ENCODE data around the gene THAP7.

THAP7 gene

GRCh38 chr22:20964090-20964798 lies 37.7 kb downstream of the THAP7 start:
- no peak for DNase-seq (ENCODE audit: low spot score)

DNA sequence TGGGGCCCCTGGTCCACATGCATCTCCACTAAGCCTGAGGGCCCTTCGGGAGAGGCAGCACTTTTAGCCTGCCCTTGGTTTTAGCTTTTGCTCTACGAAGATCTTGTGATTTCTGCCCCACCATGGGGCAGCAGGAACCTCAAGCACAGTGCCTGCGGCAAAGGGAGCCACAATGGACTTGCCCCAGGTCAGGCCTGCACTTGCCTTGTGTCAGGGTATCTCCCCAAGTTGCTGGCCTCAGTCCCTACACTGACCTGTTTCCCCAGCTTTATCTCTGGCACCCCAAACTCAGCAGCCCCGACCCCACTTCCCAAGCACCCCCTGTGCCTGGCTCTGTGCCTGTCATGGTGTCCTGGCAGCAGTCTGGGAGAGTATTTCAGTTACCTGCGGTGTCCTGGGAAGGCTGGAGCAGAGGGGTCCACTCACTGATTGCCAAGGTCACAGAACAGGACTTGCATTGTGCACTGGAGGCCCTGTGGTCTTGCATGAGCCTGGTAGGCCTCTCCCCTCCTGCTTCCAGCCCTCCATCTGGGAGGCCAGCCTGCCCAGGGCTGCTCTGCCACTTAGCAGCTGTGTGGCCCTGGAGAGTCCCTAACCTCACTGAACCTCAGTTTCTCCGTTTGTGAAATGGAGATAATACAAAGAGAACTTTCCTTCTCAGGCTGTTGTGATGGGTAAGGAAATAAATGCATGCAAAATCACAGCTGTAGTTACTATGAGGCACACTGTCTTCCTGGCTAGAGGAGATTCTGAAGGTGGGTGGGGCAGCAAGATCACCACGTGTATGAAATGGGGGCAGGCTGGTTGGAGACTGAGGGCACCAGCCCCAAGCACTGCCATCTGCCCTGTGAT lies 38.5 kb downstream of the THAP7 start:
- DNase-seq (ENCODE audit: low spot score) = no peak

DNA sequence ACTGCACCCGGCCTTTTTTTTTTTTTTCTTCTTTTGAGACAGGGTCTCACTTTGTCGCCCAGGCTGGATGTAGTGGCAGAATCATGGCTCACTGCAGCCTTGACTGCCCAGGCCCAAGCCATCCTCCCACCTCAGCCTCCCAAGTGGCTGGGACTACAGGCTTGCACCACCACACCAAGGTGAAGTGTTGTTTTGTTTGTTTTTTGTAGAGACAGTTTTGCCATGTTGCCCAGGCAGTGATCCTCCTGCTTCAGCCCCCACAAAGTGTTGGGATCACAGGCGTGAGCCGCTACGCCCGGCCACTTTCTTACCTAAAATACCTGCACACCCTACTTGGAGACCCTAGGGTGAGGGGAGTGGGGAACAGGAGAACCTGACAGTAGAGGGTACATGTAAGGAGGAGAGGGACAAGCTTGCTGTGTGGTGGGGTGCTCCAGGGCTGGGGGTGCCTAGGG lies 39.4 kb downstream of the THAP7 start:
- DNase-seq (ENCODE audit: low spot score) = no peak

GRCh38 chr22:20960609-20961008 lies 41.3 kb downstream of the THAP7 start:
- no peak for DNase-seq (ENCODE audit: low spot score)

DNA sequence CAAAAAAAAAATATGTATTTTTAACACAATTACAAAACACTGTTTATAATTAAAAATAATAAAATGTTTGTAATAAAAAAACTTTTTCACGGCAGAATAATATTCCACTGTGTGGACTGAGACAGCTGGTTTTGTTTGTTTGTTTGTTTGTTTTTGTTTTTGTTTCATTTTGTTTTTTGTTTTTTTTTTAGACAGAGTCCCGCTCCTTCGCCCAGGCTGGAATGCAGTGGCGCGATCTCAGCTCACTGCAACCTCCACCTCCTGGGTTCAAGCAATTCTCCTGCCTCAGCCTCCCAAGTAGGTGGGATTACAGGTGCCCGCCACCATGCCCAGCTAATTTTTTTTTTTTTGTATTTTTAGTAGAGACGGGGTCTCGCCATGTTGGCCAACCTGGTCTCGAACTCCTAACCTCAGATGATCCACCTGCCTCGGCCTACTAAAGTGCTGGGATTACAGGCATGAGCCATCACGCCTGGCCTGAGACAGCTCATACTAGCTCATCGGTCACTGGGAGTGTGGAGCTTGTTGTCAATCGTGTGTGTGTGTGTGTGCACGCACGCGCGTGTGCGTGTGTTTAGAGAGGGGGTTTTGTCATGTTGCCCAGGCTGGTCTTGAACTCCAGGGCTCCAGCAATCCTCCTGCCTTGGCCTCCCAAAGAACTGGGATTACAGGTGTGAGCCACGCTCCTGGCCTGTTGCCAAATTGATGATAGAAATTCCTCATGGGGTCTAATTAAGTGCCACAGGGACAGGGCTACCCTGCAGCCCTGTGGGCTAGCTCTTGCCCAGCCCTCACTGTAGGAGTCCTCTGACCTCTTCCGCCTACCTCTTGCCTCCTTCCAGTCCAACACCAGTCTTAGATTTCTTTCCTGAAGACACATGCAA lies 42.1 kb downstream of the THAP7 start:
- DNase-seq (ENCODE audit: low spot score) = no peak

- no peak for DNase-seq (ENCODE audit: low spot score)
Observed at GRCh38 chr22:20957683-20958431, 44.1 kb downstream of the THAP7 start.

DNA sequence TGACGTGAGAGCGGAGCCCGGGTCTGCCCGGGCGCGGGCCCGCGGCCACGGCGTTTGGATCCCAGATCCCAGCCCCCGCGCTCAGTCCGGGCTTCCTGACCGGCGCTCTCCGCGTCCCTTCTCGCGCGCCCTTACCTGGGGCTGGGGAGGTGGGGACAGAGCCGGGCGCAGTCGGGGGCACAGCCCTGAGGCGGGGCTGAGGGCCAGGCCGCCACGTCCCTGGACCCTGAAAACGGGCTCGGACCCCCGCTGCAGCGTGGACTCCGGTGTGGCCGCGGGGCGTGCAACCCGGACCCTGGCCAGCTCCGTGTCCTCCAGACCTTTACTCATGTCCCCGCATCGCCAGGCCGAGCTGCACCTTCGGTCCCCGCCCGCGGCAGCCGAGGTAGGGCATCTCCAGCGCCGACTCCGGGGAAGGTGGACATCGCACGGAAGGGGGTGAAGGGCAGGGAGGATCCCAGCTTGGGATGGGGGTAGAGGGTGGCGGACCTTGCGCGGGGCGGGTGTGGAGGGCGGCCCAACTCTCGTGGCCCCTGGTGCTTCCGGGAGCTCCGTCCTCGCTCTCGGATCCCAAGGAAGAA lies 44.7 kb downstream of the THAP7 start:
- no peak for DNase-seq (ENCODE audit: low spot score)

- DNase-seq (ENCODE audit: low spot score) = no peak
Observed at GRCh38 chr22:20956258-20957101, 45.4 kb downstream of the THAP7 start.

DNA sequence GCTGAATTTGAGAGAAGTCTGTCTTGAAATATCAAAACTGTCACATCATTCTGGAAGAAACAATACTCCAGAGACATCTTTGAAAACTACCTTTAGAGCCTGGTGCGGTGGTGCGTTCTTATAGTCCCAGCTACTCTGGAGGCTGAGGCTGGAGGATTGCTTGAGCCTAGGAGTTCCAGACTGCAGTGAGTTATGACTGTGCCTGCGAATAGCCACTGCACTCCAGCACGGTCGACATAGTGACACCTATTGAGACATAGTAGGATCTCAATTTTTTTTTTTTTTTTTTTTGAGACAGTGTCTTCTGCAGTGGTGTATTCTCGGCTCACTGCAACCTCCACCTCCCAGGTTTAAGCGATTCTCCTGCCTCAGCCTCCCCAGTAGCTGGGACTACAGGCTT lies 46.4 kb downstream of the THAP7 start:
- no peak for DNase-seq (ENCODE audit: low spot score)

- no peak for DNase-seq (ENCODE audit: low spot score)
Observed at GRCh38 chr22:20953668-20954500, 48.0 kb downstream of the THAP7 start.

DNA sequence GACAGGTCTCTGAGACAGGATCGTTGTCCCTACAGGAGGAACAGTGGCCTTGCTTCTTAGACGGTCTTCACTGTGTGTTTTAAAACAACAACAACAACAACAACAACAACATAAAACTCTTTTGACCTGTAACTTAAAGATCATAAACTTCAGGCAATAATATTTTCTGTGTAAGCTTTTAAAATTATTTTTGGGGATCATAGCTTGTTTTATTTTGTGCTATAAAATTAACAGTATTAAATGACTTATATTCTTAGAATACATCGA lies 48.6 kb downstream of the THAP7 start:
- no peak for DNase-seq (ENCODE audit: low spot score)

- DNase-seq (ENCODE audit: low spot score) = no peak
Observed at GRCh38 chr22:20952544-20953341, 49.2 kb downstream of the THAP7 start.

DNA sequence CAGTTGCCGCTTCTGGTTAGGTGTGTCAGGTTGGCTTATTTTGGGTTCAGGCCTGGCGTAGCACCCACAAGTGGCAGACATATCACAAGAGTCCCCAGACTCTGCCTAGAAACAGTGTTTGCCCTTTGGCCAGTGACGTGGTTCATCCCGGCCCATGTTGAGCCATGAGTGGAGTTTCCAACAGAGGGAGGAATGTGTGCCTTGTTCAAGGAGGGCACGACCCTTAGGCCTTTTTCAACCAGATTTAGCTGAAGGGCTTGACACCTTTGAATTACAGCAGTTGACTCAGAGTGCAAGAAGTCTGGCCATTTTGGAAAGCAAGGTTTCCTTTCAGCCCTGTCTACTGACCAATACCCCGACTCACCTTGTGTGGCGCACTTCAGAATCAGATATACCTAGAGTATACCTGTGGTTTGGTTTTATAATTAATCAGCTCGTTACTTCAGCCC lies 50.0 kb downstream of the THAP7 start:
- no peak for DNase-seq (ENCODE audit: low spot score)

DNA sequence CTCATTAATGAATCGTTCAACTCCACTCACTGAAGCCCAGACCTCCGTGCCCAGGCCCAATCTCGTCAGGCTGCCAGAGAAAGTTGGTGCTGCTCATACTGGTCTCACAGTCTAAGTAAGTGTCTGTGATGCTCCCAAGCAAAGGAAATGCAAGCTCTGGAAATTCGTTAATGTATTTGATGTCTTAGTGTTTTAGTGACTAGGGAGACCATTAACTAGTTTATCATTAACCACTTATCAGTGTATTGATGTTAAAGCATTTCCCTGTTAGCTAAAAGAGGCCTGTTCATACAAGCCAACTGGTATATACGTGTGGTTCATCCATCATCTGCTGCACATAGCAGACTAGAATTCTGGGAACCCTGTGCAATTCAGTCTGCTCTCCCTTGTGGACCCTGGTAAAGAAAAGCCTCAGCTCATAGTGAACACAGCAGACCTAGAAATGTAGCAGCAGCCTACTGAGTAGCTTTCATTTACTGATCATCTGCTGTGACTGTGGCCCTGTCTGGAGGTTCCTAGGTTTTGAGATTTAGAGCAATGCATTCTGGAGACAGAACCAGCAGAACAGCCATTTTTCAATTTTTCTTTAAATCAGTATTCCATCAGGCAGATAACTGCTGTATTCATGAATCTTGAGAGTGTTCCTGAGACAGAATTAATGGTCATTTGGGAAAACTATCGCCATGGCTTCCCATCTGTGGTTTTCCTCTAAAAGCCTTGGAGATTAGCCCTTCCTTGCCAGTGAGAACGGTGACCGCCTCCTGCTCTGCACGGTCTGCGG lies 50.6 kb downstream of the THAP7 start:
- no peak for DNase-seq (ENCODE audit: low spot score)

- DNase-seq (ENCODE audit: low spot score) = no peak
Observed at GRCh38 chr22:20949698-20950183, 52.2 kb downstream of the THAP7 start.
